NCI-H2081 (cell line): ENCODE measurements around the gene RELN.
"Not testable (repeated sequence)": the region's sequence is repeated elsewhere in the genome, so short reads cannot be mapped to it uniquely, and the experiment has no call there.

Source experiments
- DNase-seq, 2 experiments: peaks; one replicate each; lab custom pipeline; 2025; lab: John Stamatoyannopoulos, UW

RELN gene

DNA sequence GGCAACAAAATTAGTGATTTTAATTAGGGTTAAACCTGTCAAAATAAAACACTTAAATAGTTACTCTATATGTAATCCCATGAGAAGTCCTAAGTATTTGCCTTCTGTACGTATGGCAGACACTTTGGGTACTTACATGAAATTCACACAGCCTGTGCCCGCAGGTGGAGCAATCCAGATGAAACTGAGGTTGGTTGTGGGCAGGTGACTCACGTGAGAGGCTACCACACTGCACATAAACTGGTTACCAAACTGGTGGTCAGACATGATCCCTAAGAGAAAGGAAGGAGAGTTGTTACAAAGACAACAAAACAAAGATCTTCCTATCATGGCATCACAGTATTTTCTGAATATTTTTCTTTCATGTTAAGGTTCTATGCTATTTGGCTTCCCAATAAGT is 156.1 kb downstream of the RELN start:
- no peak for DNase-seq

GRCh38 chr7:103832438-103832837 is 157.0 kb downstream of the RELN start:
- DNase-seq = no peak

GRCh38 chr7:103824251-103824650 is 165.2 kb downstream of the RELN start:
- DNase-seq = no peak

DNA sequence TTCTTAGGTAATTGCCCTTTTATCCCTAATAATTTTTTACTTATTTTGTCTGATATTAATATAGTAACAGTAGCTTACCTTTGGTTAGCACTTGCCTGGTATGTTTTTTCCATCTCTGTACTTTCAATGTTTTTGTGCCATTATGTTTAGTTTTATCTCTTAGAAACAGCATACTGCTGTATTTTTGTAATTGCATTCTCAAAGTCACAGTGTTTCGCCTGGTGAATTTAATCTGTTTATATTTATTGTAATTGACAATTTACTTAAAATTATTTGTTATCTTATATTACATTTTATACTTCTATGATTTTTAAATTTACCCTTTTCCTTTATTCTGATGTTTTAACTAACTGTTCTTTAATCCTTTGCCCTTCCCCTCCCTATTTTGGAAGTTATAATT is 166.4 kb downstream of the RELN start:
- DNase-seq = no peak

GRCh38 chr7:103821092-103821491 is 168.4 kb downstream of the RELN start:
- DNase-seq = peak in 1 of 2 experiments; percentile 38

- DNase-seq = not testable (repeated sequence)
Measured at GRCh38 chr7:103815972-103816371, 173.5 kb downstream of the RELN start.

- no peak for DNase-seq
Measured at GRCh38 chr7:103813970-103814369, 175.5 kb downstream of the RELN start.

DNA sequence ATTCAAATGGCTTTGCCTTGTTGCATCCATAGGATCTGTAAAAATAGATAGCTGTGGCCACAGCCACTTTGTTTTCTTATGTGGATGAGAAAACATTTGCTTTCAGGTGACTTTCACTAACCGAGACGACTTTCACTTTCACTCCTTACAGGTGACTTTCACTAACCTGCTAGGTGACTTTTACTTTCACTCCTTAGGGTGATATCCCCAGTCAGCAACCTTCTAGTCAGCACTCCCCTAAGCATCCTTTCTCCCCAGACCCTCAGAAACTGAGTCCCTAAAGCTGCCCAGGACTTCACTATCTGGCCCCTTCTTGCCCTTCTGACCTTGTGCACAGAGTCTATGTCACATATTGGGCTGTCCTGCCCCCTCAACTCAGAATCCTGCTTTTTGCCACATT is 177.5 kb downstream of the RELN start:
- no peak for DNase-seq

DNA sequence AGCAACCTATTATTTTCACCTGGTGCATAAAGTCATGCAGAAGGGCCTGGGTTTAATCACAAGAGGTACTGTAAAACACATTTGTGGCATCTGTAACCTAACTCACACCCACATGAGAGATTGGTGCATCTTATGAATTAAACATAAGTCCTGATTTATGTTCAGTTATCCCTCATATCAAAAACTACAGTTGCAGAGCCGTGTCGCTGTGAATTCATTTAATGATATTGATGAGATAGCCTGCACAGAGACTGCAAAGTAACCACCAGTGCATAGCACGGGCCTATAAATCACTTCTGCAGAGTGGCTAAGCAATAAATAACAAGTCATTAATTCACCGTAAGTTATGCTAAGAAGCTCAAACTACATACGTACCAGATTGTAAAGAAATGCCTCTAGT is 178.2 kb downstream of the RELN start:
- no peak for DNase-seq

- no peak for DNase-seq
Measured at GRCh38 chr7:103810112-103810744, 179.2 kb downstream of the RELN start.

GRCh38 chr7:103809229-103809994 is 180.0 kb downstream of the RELN start:
- peak in 1 of 2 experiments; percentile 22 for DNase-seq

DNA sequence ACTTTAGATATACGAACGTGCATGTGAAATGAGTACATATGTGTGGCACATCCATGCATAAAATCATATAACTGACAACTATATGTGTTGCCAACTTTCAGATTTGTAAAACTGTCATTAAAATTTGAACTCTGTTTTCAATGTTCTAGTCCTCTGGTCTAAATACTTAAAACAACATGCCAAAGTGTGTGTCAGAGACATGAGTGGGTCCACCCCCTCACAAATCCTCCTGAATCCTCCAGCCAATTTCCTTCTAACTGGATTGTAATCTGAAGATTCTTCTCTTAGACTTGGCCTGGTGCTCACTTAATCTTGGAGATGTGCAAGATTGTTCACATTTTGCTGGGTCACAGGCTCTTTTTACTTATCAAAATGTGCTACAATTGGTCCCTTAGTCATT is 184.1 kb downstream of the RELN start:
- no peak for DNase-seq

- DNase-seq = peak in 1 of 2 experiments; percentile 37
Measured at GRCh38 chr7:103803631-103804030, 185.8 kb downstream of the RELN start.

GRCh38 chr7:103799298-103799697 is 190.2 kb downstream of the RELN start:
- no peak for DNase-seq

DNA sequence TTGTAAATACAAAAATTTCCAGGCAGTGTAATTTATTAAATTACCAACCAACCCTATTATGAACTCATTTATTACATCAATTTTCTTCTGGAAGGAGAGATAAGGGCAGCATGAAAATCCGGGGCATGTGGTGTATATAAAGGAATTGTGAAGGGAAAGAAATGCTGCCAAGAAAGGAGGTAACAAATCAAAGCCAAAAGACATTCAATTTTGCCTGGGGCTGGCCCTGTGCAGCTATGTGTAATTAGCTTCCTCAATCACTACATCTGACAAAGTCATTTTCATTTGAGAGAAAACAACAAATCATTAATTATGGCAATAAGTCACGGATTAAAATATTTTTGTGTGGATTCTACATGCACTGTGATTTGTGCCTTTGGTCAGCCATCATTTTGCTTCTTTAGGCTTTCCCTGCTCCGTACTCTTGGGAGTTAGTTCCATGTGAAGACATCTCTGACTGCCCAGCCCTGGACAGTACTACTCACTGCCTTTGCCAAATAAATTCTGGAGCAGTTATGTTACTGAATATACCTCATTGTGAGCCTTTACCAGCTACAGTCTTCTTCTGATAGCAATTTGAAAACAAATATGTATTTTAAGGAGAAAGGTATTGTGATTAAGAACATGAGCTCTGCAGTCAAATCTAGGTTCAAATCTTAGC is 191.7 kb downstream of the RELN start:
- DNase-seq = peak; percentile 10 to 30

GRCh38 chr7:103796327-103796962 is 193.0 kb downstream of the RELN start:
- DNase-seq = no peak

- DNase-seq = peak; percentile 59 to 77
Measured at GRCh38 chr7:103795787-103796186, 193.7 kb downstream of the RELN start.

GRCh38 chr7:103795107-103795506 is 194.4 kb downstream of the RELN start:
- DNase-seq = no peak

GRCh38 chr7:103794424-103794823 is 195.0 kb downstream of the RELN start:
- DNase-seq = no peak

- no peak for DNase-seq
Measured at GRCh38 chr7:103793614-103794013, 195.8 kb downstream of the RELN start.

DNA sequence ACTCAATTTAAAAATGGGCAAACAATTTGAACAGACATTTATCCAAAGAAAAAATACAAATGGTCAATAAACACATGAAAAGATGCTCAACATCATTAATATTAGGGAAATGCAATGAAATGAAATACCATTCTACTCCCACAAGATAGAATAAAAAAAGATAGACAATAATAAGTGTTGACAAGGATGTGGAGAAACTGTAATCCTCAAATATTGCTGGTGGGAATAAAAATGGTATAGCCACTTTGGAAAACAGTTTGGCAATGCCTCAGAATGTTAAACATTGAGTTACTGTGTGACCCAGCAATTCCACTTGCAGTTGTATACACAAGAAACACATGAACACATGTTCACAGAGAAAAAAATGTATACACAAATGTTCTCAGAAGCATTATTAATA is 197.6 kb downstream of the RELN start:
- no peak for DNase-seq

GRCh38 chr7:103787041-103787440 is 202.4 kb downstream of the RELN start:
- DNase-seq = not testable (repeated sequence)
